HG03135 (cell line): ENCODE results near the gene DGKZ.

ENCODE experiments used
- ATAC-seq: cut with Tn5 transposase; IDR thresholded peaks from one replicate; pipeline ENCODE4 v1.9.1; 2021; ENCODE audit warnings: mild to moderate bottlenecking, moderate library complexity; ENCODE audit not compliant: unreplicated experiment

The DGKZ gene

DNA sequence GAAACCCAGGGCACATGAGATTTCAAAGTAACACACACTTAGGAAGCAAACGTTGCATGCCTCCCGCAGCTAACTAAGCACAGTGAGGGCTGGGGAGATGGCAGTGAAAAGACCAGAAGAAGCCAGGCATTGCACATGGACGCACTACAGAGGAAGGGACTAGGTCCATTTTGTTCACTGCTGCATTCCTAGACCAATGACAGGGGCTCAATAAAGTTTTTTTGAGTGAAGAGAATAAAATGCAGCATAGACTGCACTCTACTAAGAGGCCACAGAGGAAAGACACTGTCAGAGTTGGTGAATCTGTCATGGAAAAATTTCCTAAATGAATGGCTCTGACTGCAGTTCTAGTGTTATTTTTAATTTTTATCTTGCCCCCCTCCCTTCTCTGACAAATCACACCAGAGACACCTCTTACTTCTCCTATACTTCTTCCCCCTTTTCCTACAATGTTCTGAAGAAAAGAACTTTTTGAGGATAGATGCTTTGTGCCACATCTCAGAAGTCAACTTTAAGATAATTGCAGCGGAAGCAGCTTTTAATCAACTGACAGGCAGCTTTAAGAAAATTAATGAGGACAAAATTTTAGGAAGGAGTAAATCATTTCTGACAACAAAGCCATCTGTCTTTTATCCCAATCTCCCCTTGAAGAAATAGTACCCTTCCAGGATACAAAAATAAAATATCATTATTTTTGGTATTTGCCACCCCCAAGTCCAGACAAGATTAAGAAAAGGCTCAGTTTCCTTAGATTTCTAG is 79.1 kb downstream of the DGKZ start:
- ATAC-seq: no peak

DNA sequence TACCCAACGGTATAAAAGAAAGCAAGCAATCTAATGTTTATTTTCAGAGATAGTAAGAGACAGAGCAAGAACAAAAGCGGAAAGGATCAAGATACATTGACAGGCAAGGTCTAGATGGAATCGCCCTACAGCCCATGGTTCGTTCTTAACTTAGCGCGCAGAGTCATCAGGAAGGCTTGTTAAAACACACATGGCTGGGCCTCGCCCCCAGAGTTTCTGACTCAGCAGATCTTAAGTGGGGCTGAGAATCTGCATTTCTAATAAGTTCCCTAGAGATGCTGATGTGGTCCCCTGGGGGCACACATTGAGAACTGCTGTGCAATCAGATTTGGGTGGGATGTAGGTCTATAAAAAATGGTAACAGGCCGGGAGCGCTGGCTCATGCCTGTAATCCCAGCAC is 80.1 kb downstream of the DGKZ start:
- ATAC-seq: no peak

DNA sequence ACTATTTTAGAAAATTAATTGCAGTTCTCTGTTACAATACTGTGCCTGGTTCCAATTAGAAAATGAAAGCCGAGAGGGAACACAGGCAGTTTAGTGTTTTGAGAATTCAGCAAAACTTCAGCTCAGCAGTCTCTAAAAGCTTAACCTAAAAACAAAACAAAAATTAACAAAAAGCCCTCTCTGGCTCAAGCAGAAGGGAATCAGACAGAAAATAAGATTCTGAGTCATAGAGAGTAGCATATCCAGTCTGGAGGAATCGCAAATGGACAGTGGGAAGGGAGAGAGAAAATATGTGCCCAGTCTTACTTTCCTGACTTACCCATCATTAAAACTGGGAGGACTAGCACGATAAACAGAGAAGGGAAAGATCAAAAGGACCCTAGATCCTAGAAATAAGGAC is 82.5 kb downstream of the DGKZ start:
- ATAC-seq: no peak
